GDM1 (cell line): Measurements from ENCODE around the gene GGTLC1.
"Not testable (repeated sequence)": the region's sequence is repeated elsewhere in the genome, so short reads cannot be mapped to it uniquely, and the experiment has no call there.

ENCODE experiments used
- DNase-seq: peaks from one replicate; lab custom pipeline; 2025; lab: John Stamatoyannopoulos, UW

The GGTLC1 gene

DNA sequence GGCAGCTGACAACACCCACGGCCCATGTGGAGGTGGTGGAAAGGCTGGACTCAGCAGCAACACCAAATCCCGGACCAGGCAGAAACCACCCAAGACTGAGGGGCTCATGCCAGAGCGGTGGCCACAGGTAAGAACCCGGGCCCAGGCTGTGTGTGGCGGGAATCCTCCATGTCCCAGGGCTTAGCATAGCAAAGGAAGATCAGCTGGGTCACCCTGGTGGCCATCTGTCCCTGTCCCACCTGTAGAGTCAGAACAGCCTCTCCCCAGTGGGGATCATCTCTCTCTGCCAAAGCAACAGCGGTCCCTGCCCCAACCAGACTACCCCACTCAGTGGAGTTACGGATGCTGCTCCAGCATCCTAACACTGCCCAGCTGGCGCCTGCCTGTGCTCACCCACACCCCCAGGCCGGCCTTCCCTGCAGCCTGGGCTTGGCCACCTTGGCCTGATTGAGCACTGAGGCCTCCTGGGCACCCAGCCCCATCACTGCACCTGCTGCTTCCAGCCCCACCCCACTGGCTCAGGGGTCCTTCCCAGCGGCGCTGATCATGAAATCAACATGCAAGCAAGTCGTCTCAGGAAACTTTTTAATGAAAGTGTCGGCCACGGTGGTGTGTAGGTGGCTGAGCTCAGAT, 5.5 kb upstream of the GGTLC1 start:
- DNase-seq: not testable (repeated sequence)

GRCh38 chr20:23993440-23993839, 4.9 kb upstream of the GGTLC1 start:
- DNase-seq: not testable (repeated sequence)

- DNase-seq: not testable (repeated sequence)
Observed at GRCh38 chr20:23990296-23990695, 1.7 kb upstream of the GGTLC1 start.

GRCh38 chr20:23988966-23989365, 387 bp upstream of the GGTLC1 start:
- DNase-seq: not testable (repeated sequence)

- not testable (repeated sequence) for DNase-seq
Observed at GRCh38 chr20:23986716-23987115, 1.9 kb downstream of the GGTLC1 start.

GRCh38 chr20:23986310-23986709, 2.3 kb downstream of the GGTLC1 start:
- DNase-seq: not testable (repeated sequence)

GRCh38 chr20:23985790-23986225, 2.8 kb downstream of the GGTLC1 start:
- DNase-seq: not testable (repeated sequence)

- not testable (repeated sequence) for DNase-seq
Observed at GRCh38 chr20:23985066-23985789, 3.4 kb downstream of the GGTLC1 start.

DNA sequence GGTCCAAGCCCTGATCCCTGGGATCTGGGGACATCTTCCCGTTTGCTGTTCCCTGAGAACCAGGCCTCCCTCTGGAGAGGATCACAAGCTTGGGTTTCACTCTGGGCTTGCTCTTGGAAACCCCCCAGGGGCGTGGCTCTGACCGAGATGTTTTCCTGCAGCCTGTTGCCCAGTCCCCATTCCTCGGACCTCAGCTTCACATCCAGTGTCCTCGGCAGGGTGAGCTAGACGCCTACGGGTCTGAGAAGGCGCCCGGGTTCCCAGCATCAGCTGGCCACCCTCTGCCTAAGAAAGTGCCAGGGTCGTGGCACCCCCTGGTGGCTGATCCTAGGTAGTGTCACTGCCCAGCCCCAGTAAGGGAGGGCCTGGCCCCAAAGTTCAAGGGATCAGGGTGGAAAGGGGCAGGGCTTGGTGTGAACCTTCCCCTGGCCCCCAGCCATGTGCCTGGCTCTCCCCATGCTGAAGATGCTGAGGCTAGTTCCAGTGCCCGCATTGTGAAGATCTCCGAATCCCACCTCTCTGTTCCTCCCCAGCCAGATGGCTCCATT, 4.0 kb downstream of the GGTLC1 start:
- DNase-seq: not testable (repeated sequence)

GRCh38 chr20:23982112-23983018, 6.2 kb downstream of the GGTLC1 start:
- not testable (repeated sequence) for DNase-seq

DNA sequence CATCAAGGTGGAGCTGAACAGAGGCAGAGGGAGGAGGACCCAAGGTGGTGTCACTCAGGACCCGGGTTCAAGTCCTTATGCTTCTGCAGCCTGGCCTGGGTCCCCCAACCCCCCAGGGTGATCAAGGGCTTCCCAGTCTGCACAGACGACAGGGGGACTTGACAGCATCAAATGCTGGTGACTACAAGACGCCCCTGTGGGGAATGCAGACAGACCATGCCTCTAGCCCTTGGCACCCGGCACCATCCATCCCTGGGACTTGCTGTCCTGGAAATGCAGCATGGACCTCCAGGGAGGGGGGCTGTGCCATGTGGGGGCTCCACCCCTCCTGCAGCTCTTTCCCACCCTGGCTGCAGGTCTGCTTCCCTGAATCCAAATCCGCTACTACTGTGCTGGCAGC, 7.1 kb downstream of the GGTLC1 start:
- not testable (repeated sequence) for DNase-seq

GRCh38 chr20:23981014-23981413, 7.6 kb downstream of the GGTLC1 start:
- not testable (repeated sequence) for DNase-seq

- not testable (repeated sequence) for DNase-seq
Observed at GRCh38 chr20:23979899-23980811, 8.4 kb downstream of the GGTLC1 start.

GRCh38 chr20:23979380-23979779, 9.2 kb downstream of the GGTLC1 start:
- DNase-seq: not testable (repeated sequence)

- DNase-seq: not testable (repeated sequence)
Observed at GRCh38 chr20:23978457-23978856, 10.1 kb downstream of the GGTLC1 start.

- no peak for DNase-seq
Observed at GRCh38 chr20:23974966-23975365, 13.6 kb downstream of the GGTLC1 start.

GRCh38 chr20:23971310-23971709, 17.3 kb downstream of the GGTLC1 start:
- DNase-seq: no peak

- no peak for DNase-seq
Observed at GRCh38 chr20:23970049-23970448, 18.5 kb downstream of the GGTLC1 start.

DNA sequence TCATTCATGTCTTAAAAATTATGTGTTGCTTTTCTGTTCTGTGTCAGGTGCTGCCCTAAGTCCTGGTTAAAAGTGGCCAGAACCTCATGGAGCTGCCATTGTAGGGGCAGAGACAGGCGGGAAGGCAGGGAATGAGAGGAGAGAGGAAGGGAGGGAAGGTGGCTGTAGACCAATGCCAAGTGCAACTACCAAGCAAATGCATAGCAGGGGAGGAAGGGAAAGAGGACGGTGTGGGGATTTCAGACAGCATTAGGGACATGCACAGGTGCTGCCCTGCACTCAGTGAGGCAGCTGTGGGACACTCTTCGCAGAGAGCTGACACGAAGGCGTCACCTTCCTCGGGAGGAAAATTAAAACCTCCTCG, 21.0 kb downstream of the GGTLC1 start:
- DNase-seq: no peak

GRCh38 chr20:23966927-23967615, 21.5 kb downstream of the GGTLC1 start:
- DNase-seq: no peak
